ENCODE data around the gene LRFN4. TPM values are rescaled to one million over a fixed set of nuclear protein-coding genes. Genes with fewer than 3 reads are reported as not detected.

The LRFN4 gene
- total and polyA plus RNA-seq, 2 of the 13 experiments (the other 11 are each of a cell fraction or from before 2014, with no cell fraction given), result 1.3 to 6.8 TPM

- TF ChIP-seq MED13 (CRISPR knock-in tag; IDR thresholded peaks at IDR 0.05) (no peak), HNRNPLL (IDR thresholded peaks at IDR 0.05; ENCODE audit: low read depth, low read length, poor library complexity, severe bottlenecking) (no peak), FOXA3 (CRISPR knock-in tag; IDR thresholded peaks at IDR 0.05) (peak; percentile 40; the same call in 1 of the 2 replicates), ZBTB7B (CRISPR knock-in tag; IDR thresholded peaks at IDR 0.05) (no peak), FIP1L1 (IDR thresholded peaks at IDR 0.05; ENCODE audit: borderline replicate concordance, insufficient read depth, low read depth, low read length) (no peak), SOX6 (IDR thresholded peaks at IDR 0.05) (no peak), SOX6 (CRISPR knock-in tag; IDR thresholded peaks at IDR 0.05) (peak; percentile 30; the same call in 1 of the 2 replicates), SP4 (CRISPR knock-in tag; IDR thresholded peaks at IDR 0.05) (no peak), BCL6 (CRISPR knock-in tag; IDR thresholded peaks at IDR 0.05) (peak; percentile 86), ZNF644 (CRISPR knock-in tag; IDR thresholded peaks at IDR 0.05; ENCODE audit: low read depth) (no peak), ZNF547 (CRISPR knock-in tag; IDR thresholded peaks at IDR 0.05) (no peak), FOXA1 (IDR thresholded peaks at IDR 0.05) (no peak), FOXA1 (CRISPR knock-in tag; IDR thresholded peaks at IDR 0.05) (0 out of 2 replicates have a peak, but pooled peaks have one; percentile 25), NFKBIZ (CRISPR knock-in tag; IDR thresholded peaks at IDR 0.05) (no peak), HNRNPH1 (optimal IDR thresholded peaks at IDR 0.05; ENCODE audit: low read depth, low read length) (no peak), NFE2 (CRISPR knock-in tag; IDR thresholded peaks at IDR 0.05) (no peak), FOXP4 (CRISPR knock-in tag; IDR thresholded peaks at IDR 0.05) (peak; percentile 37; the same call in 1 of the 2 replicates)
- TF ChIP-seq, protein P1, sequence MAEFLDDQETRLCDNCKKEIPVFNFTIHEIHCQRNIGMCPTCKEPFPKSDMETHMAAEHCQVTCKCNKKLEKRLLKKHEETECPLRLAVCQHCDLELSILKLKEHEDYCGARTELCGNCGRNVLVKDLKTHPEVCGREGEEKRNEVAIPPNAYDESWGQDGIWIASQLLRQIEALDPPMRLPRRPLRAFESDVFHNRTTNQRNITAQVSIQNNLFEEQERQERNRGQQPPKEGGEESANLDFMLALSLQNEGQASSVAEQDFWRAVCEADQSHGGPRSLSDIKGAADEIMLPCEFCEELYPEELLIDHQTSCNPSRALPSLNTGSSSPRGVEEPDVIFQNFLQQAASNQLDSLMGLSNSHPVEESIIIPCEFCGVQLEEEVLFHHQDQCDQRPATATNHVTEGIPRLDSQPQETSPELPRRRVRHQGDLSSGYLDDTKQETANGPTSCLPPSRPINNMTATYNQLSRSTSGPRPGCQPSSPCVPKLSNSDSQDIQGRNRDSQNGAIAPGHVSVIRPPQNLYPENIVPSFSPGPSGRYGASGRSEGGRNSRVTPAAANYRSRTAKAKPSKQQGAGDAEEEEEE (CRISPR knock-in tag; IDR thresholded peaks at IDR 0.05; ENCODE audit: borderline replicate concordance), result no peak
- TF ChIP-seq, protein P2, sequence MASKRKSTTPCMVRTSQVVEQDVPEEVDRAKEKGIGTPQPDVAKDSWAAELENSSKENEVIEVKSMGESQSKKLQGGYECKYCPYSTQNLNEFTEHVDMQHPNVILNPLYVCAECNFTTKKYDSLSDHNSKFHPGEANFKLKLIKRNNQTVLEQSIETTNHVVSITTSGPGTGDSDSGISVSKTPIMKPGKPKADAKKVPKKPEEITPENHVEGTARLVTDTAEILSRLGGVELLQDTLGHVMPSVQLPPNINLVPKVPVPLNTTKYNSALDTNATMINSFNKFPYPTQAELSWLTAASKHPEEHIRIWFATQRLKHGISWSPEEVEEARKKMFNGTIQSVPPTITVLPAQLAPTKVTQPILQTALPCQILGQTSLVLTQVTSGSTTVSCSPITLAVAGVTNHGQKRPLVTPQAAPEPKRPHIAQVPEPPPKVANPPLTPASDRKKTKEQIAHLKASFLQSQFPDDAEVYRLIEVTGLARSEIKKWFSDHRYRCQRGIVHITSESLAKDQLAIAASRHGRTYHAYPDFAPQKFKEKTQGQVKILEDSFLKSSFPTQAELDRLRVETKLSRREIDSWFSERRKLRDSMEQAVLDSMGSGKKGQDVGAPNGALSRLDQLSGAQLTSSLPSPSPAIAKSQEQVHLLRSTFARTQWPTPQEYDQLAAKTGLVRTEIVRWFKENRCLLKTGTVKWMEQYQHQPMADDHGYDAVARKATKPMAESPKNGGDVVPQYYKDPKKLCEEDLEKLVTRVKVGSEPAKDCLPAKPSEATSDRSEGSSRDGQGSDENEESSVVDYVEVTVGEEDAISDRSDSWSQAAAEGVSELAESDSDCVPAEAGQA (IDR thresholded peaks at IDR 0.05; ENCODE audit: low read depth), result no peak
- TF ChIP-seq, protein P2 (CRISPR knock-in tag; IDR thresholded peaks at IDR 0.05; ENCODE audit: borderline replicate concordance), result no peak
- TF ChIP-seq, protein P3, sequence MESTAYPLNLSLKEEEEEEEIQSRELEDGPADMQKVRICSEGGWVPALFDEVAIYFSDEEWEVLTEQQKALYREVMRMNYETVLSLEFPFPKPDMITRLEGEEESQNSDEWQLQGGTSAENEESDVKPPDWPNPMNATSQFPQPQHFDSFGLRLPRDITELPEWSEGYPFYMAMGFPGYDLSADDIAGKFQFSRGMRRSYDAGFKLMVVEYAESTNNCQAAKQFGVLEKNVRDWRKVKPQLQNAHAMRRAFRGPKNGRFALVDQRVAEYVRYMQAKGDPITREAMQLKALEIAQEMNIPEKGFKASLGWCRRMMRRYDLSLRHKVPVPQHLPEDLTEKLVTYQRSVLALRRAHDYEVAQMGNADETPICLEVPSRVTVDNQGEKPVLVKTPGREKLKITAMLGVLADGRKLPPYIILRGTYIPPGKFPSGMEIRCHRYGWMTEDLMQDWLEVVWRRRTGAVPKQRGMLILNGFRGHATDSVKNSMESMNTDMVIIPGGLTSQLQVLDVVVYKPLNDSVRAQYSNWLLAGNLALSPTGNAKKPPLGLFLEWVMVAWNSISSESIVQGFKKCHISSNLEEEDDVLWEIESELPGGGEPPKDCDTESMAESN (CRISPR knock-in tag; conservative IDR thresholded peaks at IDR 0.05), result no peak
Measured at GRCh38 chr11:66884443-66884842, 27.6 kb downstream of the LRFN4 start (continued).
